ENCODE measurements around the gene POMT1.
"Not testable (repeated sequence)": the region's sequence is repeated elsewhere in the genome, so short reads cannot be mapped to it uniquely, and the experiment has no call there.

Gene POMT1

GRCh38 chr9:131502781-131503625, at the start of gene POMT1:
Gene POMT1, plus strand, starts transcription at chr9:131502918. Its CDS starts 1,301 bp downstream, at chr9:131504219.
- peak; percentile 95 for DNase-seq

- peak; percentile 28 for DNase-seq
Measured at GRCh38 chr9:131454028-131454427, 48.7 kb upstream of the POMT1 start.

- DNase-seq = peak; percentile 22
Measured at GRCh38 chr9:131455655-131456054, 47.1 kb upstream of the POMT1 start.

GRCh38 chr9:131457746-131458145, 45.0 kb upstream of the POMT1 start:
- DNase-seq = peak; percentile 37

- peak; percentile 51 for DNase-seq
Measured at GRCh38 chr9:131459056-131459455, 43.7 kb upstream of the POMT1 start.

- DNase-seq = peak; percentile 50
Measured at GRCh38 chr9:131461166-131461565, 41.6 kb upstream of the POMT1 start.

- peak; percentile 37 for DNase-seq
Measured at GRCh38 chr9:131464354-131465000, 38.2 kb upstream of the POMT1 start.

GRCh38 chr9:131465401-131465800, 37.3 kb upstream of the POMT1 start:
- DNase-seq = peak; percentile 17

GRCh38 chr9:131467214-131467935, 35.3 kb upstream of the POMT1 start:
- DNase-seq = peak; percentile 55

- peak; percentile 41 for DNase-seq
Measured at GRCh38 chr9:131468031-131468430, 34.7 kb upstream of the POMT1 start.

GRCh38 chr9:131469356-131469755, 33.4 kb upstream of the POMT1 start:
- peak; percentile 54 for DNase-seq

- peak; percentile 49 for DNase-seq
Measured at GRCh38 chr9:131469951-131470350, 32.8 kb upstream of the POMT1 start.

- peak; percentile 59 for DNase-seq
Measured at GRCh38 chr9:131470581-131470991, 32.1 kb upstream of the POMT1 start.

GRCh38 chr9:131472085-131472484, 30.6 kb upstream of the POMT1 start:
- not testable (repeated sequence) for DNase-seq

GRCh38 chr9:131473198-131473885, 29.4 kb upstream of the POMT1 start:
- peak; percentile 53 for DNase-seq

- peak; percentile 24 for DNase-seq
Measured at GRCh38 chr9:131473891-131474290, 28.8 kb upstream of the POMT1 start.

- DNase-seq = peak; percentile 56
Measured at GRCh38 chr9:131474711-131475110, 28.0 kb upstream of the POMT1 start.

GRCh38 chr9:131475111-131475955, 27.4 kb upstream of the POMT1 start:
- DNase-seq = peak; percentile 50

- DNase-seq = peak; percentile 58
Measured at GRCh38 chr9:131475956-131476776, 26.6 kb upstream of the POMT1 start.

GRCh38 chr9:131476777-131477345, 25.9 kb upstream of the POMT1 start:
- DNase-seq = no peak

GRCh38 chr9:131477367-131477766, 25.4 kb upstream of the POMT1 start:
- no peak for DNase-seq

All from activated effector memory CD4-positive, alpha-beta T cell treated with anti-CD3 and anti-CD28 coated beads, Interleukin-2, amount 50 U/mL, for 16 hours (primary cell).